M059J (cell line): ENCODE data around the gene CLNS1A. TPM values are rescaled to one million over a fixed set of nuclear protein-coding genes. Genes with fewer than 3 reads are reported as not detected.

Experiments used
- total RNA-seq: library from RNA; depleted of rRNA; stranded (reverse); fragments of >200 nt; shearing (Covaris generic); gene quantifications from 2 replicates; pipeline ENCODE4 v1.2.3, GENCODE V29; 2014; rRNA removed

Gene CLNS1A
- total RNA-seq, 1 experiment from 2014 or later = 150 TPM

Other genes starting within 250 kb of the CLNS1A start
- gene PAK1, start 163.7 kb downstream of the CLNS1A start, total RNA-seq = 31.6 and 37.5 TPM in 2 replicates
- 2.4 and 3.6 TPM in 2 replicates for gene AQP11, start 47.8 kb downstream of the CLNS1A start, total RNA-seq
- 31.0 and 32.7 TPM in 2 replicates for gene RSF1, start 182.9 kb upstream of the CLNS1A start, total RNA-seq
- 18.3 and 28.8 TPM in 2 replicates for gene AAMDC, start 183.3 kb upstream of the CLNS1A start, total RNA-seq